Fibroblast of villous mesenchyme (primary cell): ENCODE measurements around the gene ZFP57. TPM values are rescaled to one million over a fixed set of nuclear protein-coding genes. Genes with fewer than 3 reads are reported as not detected.

Experiments
- DNase-seq: peaks from one replicate; pipeline ENCODE4 v3.0.0-alpha.2; 2010; ENCODE audit warnings: low read depth
- H3K4me3 ChIP-seq: 2 replicates; pipeline ENCODE4 v1.5.1; 2011; ENCODE audit warnings: low read depth, mild to moderate bottlenecking, low read length
- CTCF ChIP-seq: IDR thresholded peaks from 2 replicates; pipeline ENCODE4 v1.5.1; 2012; ENCODE audit warnings: low read depth, mild to moderate bottlenecking, low read length; ENCODE audit not compliant: insufficient read depth
- total RNA-seq: library from RNA; depleted of rRNA; stranded (reverse); fragments of >200 nt; gene quantifications from 2 replicates; pipeline ENCODE4 v1.2.3, GENCODE V29; 2012

The ZFP57 gene
- total RNA-seq, 1 donor: not detected

DNA sequence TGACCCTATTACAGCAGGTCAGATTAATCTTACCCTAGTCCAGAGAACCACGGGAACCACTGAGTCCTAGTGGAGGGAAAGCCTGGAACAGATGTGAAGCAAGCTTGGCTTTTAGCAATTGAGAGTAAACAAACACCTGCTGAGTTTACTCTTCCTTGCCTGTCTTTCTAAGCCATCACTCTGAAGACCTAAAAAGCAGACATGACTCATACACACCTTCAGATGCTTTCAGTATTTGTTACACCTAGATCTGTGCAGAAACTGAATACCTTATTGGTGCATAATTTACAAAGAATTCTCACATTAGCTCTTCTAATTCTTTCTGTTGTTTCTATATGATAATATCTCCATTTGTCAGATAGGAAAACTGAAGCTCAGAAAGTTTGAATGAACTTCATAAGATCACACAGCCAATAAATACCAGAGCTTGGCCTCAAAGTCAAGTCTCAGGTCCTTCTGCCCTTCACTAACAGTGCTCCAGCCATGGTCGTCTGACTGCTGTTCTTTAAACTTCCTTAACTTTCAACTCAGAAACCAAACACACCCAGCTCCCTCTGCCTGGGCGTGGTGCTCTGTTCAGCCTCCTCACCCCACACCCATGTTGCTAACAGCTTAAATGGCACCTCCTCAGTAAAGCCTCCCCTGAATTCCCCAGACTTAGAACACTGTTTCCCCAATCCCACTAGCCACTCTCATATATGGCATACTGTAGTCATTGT, 39.4 kb downstream of the ZFP57 start:
- no peak for DNase-seq
- H3K4me3 ChIP-seq: no peak overlapping the region
- no peak for TF ChIP-seq CTCF

DNA sequence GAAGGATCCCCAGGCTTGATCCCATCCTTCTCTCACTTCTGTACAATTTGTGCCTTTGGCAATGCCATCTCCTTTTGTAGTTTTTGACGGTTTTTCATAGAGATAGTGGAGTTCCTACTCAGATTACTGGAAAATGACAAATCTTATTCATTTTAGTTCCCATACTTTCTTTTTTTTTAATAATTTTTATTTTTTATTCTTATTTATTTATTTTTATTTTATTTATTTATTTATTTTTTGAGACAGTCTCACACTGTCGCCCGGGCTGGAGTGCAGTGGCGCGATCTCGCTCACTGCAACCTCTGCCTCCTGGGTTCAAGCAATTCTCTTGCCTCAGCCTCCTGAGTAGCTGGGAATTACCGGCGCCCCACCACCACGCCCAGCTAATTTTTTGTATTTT, 43.7 kb downstream of the ZFP57 start:
- no peak for TF ChIP-seq CTCF
- no peak for DNase-seq
- no peak overlapping the region for H3K4me3 ChIP-seq

GRCh38 chr6:29633534-29633905, 47.4 kb downstream of the ZFP57 start:
- H3K4me3 ChIP-seq: peak overlapping the region; percentile 73

GRCh38 chr6:29632789-29633533, 48.0 kb downstream of the ZFP57 start, which contains the start of gene GABBR1:
Gene GABBR1 (minus strand): TSS chr6:29633183. CDS start chr6:29632385, 798 bp downstream.
- H3K4me3 ChIP-seq: peak within 1 kb of the TSS; percentile 73
- no peak for TF ChIP-seq CTCF
- DNase-seq: peak; percentile 89

More at GRCh38 chr6:29633534-29633905, 47.4 kb downstream of the ZFP57 start:
- DNase-seq: no peak
- no peak for TF ChIP-seq CTCF

GRCh38 chr6:29631860-29632731, 48.9 kb downstream of the ZFP57 start:
- H3K4me3 ChIP-seq: peak overlapping the region; percentile 73
- no peak for TF ChIP-seq CTCF
- peak; percentile 72 for DNase-seq

- H3K4me3 ChIP-seq: peak overlapping the region; percentile 73
- peak; percentile 15 for DNase-seq
- TF ChIP-seq CTCF: no peak
Measured at GRCh38 chr6:29631209-29631810, 49.6 kb downstream of the ZFP57 start.
